ENCODE data around the gene PLCB1.

Gene PLCB1

GRCh38 chr20:8678098-8678776 lies 546.2 kb downstream of the PLCB1 start:
- TF ChIP-seq CTCF (IDR thresholded peaks at IDR 0.05; ENCODE audit: low read depth, low read length, missing control alignments) = no peak
- H3K4me3 ChIP-seq (ENCODE audit: low read depth, low read length) = no peak overlapping the region
- DNase-seq (ENCODE audit: low read depth) = no peak

DNA sequence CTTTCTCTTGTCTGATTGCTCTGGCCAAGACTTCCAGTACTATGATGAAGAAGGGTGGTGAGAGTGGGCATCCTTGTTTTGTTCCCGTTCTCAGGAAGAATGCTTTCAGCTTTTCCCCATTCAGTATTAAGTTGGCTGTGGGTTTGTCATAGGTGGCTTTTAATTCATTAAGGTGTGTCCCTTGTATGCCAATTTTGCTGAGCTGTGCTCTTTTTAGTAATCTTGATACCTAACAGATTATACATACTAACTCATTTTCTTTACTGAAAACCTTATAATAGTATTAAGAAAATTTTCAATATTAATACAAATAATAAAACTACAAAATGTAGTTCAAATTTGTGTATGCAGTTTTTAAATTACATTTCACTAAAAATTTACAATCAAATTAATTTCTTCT lies 557.3 kb downstream of the PLCB1 start:
- H3K4me3 ChIP-seq (ENCODE audit: low read depth, low read length) = no peak overlapping the region
- no peak for TF ChIP-seq CTCF (IDR thresholded peaks at IDR 0.05; ENCODE audit: low read depth, low read length, missing control alignments)
- DNase-seq (ENCODE audit: low read depth) = no peak

DNA sequence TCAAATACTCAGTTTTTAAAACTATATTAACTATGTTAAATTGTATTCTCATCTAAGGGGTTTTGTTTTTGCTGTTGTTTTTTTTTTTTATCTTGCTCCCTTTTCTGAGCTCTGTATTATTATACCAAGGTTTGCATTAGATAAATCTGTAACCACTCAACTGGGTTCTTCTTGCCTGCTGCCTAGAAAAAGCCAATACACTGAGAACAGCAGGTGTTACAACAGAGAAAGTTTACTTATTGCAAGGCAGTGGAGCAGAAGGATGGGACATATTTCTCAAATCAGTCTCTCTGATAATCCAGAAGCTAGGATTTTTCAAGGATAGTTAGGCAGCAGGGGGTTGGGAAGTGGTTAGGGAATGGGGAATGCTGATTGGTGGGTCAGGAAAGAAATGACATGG lies 558.0 kb downstream of the PLCB1 start:
- TF ChIP-seq CTCF (IDR thresholded peaks at IDR 0.05; ENCODE audit: low read depth, low read length, missing control alignments) = no peak
- no peak overlapping the region for H3K4me3 ChIP-seq (ENCODE audit: low read depth, low read length)
- no peak for DNase-seq (ENCODE audit: low read depth)

DNA sequence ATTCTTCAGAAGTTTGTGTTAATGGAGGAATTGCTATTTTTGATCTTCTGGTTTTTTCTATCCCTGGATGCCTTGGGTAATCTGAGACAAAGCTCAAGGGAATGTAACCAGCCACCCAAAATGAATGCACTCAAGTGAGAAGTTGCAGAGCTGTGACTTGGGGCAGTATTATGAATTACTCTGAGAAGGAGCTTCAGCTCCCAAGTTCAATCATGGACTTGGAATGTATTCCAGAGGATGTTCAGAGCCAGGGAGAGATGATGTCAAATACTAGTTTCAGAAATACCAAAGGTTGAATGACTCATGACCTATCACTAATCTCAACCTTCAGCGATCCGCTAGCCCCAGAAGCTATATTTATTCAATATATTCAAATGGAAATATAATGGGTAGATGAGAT lies 561.6 kb downstream of the PLCB1 start:
- no peak for DNase-seq (ENCODE audit: low read depth)
- no peak for TF ChIP-seq CTCF (IDR thresholded peaks at IDR 0.05; ENCODE audit: low read depth, low read length, missing control alignments)
- H3K4me3 ChIP-seq (ENCODE audit: low read depth, low read length) = no peak overlapping the region

GRCh38 chr20:8700756-8701155 lies 568.7 kb downstream of the PLCB1 start:
- no peak for DNase-seq (ENCODE audit: low read depth)
- no peak for TF ChIP-seq CTCF (IDR thresholded peaks at IDR 0.05; ENCODE audit: low read depth, low read length, missing control alignments)
- no peak overlapping the region for H3K4me3 ChIP-seq (ENCODE audit: low read depth, low read length)

DNA sequence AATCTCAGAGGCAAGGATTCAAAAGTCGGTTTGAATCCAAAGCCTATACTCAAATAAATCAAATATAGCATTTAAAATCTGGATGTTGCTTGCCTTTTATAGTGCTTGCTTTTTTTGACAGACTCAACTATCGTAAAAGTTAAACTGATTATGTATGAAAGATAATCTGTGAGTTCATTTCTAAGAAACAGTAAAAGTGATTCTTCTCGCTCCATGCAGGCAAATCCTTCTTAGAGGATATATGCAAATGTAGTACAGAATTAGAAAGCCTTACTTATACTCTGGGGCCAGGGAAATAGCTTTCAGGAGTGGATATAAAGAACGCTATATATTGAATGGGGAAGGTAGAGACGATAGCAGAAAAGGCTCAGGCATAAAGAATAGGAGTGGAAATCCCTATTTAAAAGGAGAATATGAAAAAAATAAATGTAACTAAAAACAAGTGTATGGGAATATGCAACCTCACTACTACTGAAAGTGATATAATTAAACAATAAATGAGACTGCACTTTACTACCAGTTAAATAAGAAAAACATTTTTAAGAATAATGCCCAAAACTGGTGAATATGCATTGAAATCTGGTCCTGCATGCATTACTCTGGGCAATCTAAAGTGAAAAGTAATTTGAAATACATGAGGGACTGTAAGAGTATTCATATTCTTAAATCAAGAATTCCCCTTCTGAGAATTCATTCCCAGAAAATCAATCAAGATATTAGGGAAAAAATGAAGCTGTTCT lies 575.1 kb downstream of the PLCB1 start:
- TF ChIP-seq CTCF (IDR thresholded peaks at IDR 0.05; ENCODE audit: low read depth, low read length, missing control alignments) = no peak
- H3K4me3 ChIP-seq (ENCODE audit: low read depth, low read length) = no peak overlapping the region

GRCh38 chr20:8709627-8710026 lies 577.6 kb downstream of the PLCB1 start:
- H3K4me3 ChIP-seq (ENCODE audit: low read depth, low read length) = no peak overlapping the region
- no peak for DNase-seq (ENCODE audit: low read depth)
- no peak for TF ChIP-seq CTCF (IDR thresholded peaks at IDR 0.05; ENCODE audit: low read depth, low read length, missing control alignments)

More for the DNA sequence above, 575.1 kb downstream of the PLCB1 start:
- DNase-seq (ENCODE audit: low read depth) = no peak
